HG02759 (cell line): Measurements from ENCODE around the gene ACP1.

Experiments
- ATAC-seq: cut with Tn5 transposase; IDR thresholded peaks from one replicate; pipeline ENCODE4 v1.9.1; 2021; ENCODE audit warnings: mild to moderate bottlenecking, moderate library complexity; ENCODE audit not compliant: unreplicated experiment

The ACP1 gene

DNA sequence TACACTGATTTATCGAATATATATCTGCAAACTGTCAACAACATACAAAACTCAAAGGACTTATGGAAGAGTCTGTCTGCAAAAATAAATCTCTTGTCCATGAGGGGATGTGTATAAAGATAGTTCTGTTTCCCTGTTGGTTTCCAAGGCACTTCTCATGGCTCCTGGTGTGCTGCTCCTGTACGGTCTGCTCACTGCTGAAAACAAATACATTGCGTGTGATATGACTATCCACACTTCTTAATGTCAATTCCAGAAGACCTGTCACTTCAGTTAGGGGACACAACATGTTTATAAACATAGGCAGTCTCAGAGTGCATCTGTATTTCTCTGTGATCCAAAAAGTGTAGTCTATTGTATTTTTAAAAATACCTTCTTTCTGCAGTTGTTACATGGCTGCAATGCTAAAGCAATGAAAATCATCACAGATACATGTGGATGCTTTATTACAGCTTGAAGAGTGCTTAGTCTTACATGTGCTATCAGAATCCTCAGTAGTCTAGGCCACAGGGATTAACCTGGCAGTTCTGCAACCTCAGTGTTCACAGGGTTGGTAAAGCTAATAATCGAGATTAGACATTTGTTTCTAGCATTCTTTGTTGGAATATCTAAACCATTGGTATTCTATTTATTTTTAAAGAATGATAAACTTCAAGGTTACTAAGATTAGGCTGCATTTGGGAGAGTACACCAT is 15.4 kb downstream of the ACP1 start:
- ATAC-seq, result no peak

DNA sequence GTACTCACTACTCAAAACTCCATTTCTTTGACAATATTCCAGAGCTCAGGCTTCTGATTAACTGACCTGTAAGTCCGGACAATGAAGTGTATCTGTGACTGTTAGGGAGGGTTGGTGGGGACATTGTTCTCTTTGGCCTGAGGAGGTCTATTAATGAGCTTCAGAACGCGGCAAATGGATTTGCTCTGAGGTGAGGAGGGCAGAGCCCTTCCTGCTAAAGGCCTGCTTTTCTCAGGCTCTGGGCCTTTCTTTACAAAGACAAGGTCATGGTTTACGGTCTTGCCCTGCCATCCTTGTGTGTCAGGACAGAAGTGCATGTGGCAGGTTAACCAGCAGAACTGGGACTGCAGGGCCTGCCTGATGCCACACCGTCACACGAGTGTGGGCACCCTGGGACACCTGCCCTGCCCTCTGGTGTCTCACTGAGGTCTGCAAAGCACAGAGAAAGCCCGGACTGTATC is 15.9 kb downstream of the ACP1 start:
- no peak for ATAC-seq

- ATAC-seq, result no peak
Measured at GRCh38 chr2:281381-281780, 16.6 kb downstream of the ACP1 start.

GRCh38 chr2:282371-283263 is 17.9 kb downstream of the ACP1 start:
- ATAC-seq, result no peak

GRCh38 chr2:283996-284794 is 19.4 kb downstream of the ACP1 start:
- no peak for ATAC-seq

DNA sequence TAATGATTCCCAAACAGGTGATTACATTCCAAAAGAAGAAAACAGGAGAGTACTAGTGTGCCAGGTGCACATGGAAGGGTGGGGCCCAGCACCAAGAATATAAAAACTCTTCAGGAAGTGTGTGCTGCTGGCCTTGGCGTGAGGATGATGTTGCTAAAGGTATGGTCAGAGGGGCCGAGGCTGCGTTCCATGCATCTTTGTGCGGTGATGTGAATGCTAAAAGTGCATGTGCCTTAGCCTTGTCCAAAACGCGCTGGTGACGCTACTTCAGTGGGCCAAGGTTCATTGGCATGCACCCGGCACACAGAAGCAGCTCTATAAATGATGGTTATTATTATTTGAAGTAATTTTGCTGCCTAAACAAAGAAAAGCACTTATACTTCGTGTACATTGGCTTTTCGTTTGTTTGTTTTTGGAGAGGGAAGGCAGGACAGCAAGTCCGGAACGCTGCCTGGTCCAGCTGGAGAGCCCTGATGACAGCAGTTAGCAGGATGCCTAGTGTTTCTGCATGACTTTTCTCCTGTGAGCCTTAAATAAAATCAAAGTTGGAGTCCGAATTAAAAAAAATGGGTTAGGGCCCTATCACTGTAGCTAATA is 20.2 kb downstream of the ACP1 start:
- ATAC-seq, result no peak

DNA sequence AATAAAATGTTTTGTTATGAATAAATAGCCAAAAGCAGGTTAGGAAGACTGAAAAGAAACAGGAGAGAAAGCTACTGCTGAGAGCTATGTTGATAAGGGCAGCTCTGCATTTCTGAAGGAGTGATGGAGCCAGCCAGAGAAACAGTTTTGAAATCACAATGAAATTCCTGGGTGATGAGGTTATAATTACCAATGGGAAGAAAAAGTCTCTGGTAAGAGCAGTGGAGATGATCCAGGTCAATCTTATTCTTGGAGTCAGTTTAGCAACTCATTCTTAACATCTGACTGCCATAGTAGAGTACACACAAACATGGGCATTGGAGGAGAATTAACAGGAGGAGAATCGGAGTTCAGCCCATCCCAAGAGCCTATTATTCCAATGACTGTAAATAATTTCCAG is 20.8 kb downstream of the ACP1 start:
- no peak for ATAC-seq

GRCh38 chr2:286035-286434 is 21.3 kb downstream of the ACP1 start:
- no peak for ATAC-seq

- no peak for ATAC-seq
Measured at GRCh38 chr2:286774-287392, 22.1 kb downstream of the ACP1 start.

DNA sequence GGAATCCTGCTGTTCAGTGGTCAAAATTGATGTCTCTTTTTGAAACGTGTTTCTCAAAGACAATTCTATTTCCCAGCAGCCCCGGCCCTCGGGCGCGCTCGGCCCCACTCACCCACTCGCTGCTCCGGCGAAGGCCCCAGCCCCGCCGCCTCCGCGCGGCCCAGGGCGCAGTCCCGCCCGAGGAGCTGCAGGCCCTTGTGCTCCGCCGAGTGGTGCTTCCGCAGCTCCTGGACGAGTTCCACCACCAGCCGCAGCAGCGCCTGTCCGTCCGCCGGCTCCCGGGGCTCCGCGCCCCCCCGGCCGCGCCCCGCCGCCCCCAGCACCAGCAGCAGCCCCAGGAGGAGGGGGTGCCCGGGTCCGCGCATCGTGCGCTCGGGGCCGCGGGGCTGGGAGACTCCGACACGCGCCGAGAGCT is 22.7 kb downstream of the ACP1 start:
- ATAC-seq, result peak; percentile 50

DNA sequence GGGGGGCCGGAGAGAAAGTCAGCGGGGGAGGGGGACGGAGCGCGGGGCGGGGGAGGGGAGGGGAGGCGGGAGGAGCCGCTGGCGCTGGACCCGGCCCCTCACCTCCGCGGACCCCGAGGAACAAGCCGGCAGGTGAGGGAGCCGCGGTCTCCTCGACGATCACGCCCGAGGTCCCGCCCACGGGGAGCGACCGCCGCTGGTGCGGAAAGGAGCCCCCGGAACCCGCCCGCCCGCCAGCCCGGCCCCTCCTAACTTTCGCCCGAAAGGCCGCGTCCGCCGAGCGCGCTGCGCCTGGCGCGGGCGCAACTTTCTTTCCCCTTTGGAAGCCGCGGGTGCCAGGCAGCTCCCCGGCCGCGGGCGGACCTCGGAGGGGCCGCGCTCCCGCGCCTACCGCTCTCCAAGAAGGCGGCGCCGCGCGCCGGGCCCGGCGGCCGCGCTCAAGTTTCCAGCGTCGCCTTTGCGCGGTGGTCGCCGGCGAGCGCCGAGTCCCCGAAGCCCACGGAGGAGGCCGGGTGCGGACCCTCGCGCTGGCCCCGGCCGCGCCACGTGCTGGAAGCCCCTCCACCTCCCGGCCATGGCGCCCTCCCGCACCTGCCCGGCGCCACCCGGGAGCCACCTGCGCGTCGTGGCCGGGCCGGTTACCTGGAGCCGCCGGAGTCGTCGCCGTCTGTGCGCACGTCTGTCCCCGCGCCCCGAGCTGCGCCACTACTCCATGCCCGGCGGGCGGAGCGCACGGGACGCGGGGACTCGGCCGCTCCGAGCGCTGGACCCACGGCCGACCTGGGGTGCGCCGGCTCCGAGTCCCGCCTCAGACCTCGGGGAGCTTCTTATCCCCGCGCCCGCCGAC is 23.4 kb downstream of the ACP1 start, which contains the start of gene ALKAL2:
TSS of gene ALKAL2 (minus strand) at position 181 of the 847 bp plus-strand sequence. CDS start 256 bp downstream, outside the sequence.
- ATAC-seq, result peak; percentile 28

DNA sequence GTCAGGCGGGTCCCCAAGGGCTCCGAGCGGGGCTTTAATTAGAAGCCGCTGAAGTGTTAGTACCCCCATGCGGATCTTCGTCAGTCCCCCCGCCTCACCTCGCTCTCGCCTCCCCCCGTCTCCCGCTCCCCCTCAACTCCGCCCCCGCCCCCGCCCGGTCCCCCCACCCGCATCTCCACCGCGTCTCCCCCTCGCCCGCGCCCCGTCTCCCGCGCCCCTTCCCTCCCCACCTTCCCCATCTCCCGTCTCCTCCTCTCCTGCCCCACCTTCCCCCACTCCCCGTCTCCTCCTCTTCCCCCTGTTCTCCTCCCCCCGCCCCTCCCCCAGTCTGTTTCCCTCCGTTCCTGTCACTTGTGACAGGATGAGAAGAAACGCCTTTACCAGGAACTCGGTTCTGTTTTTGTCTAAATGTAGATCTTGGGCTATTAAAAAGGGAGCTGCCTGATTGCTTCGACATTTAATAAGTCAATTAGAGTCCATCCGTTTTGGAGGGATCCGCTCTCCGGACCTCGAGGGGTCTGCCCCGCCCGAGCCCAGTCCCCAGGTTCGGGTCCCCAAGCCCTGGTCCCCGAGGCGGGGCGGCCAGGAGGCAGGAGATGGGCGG is 24.1 kb downstream of the ACP1 start:
- ATAC-seq, result no peak

DNA sequence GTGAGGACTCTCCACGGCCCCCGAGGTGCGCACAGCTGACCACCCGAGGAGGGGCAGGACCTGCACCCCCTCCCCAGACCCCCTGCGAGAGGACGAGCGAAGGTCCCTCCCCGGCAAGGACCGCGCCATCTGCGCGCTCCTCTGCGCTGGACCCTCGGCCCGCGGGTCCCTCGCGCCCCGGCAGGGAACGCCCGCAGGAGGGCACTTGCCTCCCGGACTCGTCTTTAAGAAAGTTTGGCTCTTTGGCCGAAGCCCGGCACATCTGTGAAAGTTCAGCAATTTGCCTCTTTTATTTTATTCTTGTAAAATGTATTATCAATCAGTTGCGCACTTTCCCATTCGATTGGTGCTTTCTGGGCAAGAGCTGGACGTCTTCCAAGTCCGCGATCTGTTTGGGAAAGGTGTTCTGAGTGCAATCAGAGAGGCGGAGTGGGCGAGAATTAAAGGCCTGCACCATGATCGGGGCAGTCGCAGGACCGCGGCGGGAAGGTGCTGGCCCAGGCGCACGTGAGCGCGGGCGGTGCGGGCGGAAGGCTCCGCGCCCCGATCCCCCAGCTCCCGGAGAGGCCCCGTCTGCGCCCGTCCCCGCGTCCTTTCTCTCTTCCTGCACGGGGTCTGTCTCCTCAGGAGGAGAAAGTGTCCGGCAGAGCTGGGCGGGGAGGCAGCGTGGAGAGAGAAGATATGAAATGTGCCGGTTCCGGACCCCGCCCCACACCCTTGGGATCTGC is 24.8 kb downstream of the ACP1 start:
- ATAC-seq, result no peak

DNA sequence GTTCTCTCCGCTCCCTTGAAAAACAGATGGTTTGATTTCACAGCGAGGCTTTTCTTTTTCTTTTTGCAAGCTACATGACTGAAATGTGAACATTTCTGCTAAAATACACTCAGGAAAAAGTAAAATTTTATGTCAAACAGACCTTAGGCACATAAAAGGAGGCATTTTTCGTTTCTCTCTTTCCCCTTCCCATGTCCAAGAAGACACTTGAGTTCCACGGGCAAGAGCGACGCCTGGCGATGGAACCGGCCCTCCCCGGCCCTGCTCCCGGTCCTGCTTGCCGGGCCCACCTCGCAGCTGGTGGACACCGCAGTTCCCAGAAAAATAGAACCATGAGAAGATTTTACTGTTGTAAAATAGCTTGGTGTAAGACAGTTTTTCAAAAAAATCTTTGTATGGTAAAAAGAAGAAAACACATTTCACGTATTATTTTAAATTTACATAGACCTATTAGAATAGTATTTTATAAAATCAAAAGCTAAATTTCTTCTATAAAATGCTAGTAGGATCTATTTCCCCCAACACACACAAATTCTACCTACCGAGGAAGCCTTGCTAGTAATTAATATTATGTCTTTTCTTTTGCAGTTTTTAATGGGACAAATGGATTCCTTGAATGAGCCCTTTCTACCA is 25.5 kb downstream of the ACP1 start:
- ATAC-seq, result no peak

DNA sequence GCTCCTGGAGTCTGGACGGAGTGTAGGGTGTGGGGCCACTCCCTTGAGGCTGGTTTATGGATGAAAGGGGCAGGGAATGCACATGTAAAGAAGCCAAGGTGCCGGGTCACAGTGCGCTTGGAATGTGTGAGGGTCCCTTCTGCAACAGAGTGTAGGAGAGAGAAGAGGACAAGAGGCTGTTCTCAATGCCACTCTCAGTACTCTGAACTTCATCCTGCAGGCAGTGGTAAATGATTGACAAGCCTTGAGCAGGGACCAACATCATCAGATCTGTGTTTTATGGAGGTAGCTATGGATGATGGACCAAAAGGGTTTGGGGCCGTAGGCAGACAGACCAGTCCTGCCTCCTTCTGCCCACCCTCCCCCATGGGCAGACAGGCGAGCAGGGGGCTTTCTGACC is 30.3 kb downstream of the ACP1 start:
- ATAC-seq, result no peak

- no peak for ATAC-seq
Measured at GRCh38 chr2:296354-296753, 31.6 kb downstream of the ACP1 start.

DNA sequence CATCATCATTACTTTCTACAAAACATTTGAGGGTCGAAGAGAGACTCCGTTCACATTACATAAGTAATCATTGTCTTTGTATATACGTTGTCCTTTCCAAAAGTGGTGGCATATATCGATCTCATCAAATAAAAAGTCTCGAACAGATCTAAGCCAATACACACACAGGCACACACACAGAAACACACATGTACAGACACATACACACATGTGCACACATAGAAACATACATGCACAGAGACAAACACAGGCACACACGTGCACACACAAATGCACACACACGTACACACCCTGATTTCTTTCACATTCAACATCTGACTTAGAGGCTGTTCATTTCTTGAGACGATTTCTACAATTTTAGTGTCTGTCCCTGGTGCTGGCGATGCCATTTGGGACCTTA is 40.6 kb downstream of the ACP1 start:
- no peak for ATAC-seq
